ENCODE results near the gene MTG2.

DNA sequence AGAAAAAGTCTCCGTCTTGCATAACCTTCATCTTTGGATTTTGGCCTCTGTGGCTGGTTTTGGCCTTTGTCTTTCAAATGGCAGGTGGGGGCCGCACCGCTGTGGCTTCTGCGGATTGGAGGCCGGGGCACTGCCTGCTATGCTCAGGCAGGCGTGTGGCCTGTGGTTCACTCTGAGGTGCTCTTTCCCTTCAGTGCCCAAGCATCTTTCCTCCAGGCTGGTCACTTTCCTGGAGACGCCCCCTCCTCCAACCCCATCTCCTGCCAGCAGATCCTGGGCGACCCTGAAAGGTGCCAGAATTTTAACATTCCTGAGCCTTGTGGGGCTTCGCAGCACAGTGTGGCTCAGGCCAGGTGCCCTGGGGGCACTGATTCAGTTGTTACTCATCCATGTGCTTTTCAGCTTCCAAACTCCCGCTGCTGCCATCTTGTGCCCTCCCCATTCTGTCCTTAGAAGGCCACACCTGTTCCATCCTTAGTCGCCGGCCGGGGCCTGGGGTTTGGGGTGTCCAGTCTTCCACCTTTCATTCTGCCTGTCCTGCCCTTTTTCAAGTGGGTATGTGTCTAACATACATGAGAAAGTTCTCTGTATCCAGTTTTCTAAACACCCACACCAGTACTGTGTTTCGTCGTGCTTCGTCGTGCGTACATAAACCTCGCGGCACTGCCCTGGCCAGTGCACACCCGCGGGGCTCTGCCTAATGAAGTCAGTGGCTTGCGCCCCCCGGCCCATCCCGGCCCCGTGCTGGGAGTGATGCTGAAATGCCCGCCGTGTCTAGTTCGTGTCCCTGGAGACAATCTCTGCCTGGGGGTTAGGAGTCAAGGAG, 27.2 kb upstream of the MTG2 start:
- TF ChIP-seq, protein P1, sequence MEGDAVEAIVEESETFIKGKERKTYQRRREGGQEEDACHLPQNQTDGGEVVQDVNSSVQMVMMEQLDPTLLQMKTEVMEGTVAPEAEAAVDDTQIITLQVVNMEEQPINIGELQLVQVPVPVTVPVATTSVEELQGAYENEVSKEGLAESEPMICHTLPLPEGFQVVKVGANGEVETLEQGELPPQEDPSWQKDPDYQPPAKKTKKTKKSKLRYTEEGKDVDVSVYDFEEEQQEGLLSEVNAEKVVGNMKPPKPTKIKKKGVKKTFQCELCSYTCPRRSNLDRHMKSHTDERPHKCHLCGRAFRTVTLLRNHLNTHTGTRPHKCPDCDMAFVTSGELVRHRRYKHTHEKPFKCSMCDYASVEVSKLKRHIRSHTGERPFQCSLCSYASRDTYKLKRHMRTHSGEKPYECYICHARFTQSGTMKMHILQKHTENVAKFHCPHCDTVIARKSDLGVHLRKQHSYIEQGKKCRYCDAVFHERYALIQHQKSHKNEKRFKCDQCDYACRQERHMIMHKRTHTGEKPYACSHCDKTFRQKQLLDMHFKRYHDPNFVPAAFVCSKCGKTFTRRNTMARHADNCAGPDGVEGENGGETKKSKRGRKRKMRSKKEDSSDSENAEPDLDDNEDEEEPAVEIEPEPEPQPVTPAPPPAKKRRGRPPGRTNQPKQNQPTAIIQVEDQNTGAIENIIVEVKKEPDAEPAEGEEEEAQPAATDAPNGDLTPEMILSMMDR (IDR thresholded peaks at IDR 0.05; ENCODE audit: low read depth, low read length, poor library complexity, severe bottlenecking), result no peak
- TF ChIP-seq EZH2phosphoT487 (IDR thresholded peaks at IDR 0.05; ENCODE audit: borderline replicate concordance, low read length), result no peak
